NCI-H446 treated with DMSO at 0.1 percent for 48 hours (cell line): ENCODE measurements around the gene COL5A1.

Experiments
- DNase-seq: peaks from one replicate; lab custom pipeline; 2025; lab: John Stamatoyannopoulos, UW

Gene COL5A1

DNA sequence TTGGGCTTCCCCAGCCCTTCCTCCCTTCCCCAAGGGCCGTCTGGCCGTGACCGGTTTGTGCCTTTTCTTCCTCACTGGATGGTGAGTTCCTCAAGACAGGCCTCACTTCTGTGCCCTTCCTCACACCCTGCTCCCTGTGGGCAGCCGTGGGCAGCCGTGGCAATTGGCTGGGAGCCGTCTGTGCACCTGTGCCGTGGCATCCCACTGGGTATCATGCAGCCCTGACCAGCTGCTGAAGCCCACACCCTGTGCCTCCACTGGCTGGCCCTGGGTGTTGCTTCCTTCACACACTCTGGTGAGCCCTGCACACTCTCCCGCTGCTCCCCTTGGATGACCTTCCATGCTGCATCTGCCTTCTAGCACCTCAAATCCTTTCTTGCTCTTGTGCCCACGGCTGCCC lies 100.2 kb downstream of the COL5A1 start:
- no peak for DNase-seq

DNA sequence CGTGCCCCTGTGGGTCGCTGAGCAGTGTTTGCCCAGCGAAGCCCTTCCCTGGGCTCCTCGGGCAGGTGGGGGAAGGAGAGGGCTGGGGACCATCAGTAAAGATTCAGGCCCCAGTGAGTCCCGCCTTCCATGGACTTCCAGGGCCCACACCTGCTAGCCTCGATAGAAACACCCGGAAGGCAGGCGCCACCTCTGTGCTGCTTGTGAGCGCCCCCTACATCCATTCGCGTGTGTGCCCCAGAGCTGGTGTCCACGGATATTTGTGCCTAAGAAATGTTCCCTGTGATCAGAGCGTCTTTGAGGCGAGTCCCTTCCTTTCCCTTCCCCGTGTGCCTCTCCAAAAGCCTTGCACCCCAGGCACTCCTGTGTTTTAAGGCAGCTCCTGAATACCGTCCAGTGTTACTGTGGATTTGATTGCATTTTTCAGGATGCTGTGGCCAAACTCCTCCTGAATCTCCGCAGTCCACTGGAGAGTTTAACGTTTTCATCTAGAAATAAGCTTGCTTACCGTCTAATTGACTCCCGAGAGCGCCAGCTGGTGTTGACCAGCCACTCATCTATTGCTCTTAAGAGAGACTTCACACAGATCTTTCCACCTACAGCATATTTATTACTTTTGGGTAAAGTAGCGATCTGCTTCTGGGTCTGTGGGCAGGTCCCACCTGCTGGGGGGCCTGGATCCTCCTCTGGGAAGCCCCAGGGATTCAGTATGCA lies 101.4 kb downstream of the COL5A1 start:
- DNase-seq: no peak

DNA sequence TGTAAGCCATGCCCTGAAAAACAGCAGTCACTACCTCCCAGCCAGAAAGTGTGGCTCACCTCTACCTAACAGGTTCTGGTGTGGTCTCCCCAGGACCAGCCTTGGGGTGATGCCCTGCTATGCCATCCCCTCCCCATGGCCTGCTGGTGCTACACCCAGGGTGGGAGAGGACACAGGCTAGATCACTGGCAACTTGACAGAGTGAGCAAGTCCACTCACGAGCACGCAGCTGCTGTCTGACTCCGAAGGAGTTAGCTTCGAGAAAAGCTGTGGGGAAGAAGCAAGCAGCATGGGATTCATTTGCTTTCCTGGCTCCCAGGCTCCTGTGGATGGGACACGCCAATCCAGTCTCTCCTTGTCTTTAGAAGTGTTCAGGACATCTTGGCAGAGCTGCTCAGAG lies 102.2 kb downstream of the COL5A1 start:
- no peak for DNase-seq

DNA sequence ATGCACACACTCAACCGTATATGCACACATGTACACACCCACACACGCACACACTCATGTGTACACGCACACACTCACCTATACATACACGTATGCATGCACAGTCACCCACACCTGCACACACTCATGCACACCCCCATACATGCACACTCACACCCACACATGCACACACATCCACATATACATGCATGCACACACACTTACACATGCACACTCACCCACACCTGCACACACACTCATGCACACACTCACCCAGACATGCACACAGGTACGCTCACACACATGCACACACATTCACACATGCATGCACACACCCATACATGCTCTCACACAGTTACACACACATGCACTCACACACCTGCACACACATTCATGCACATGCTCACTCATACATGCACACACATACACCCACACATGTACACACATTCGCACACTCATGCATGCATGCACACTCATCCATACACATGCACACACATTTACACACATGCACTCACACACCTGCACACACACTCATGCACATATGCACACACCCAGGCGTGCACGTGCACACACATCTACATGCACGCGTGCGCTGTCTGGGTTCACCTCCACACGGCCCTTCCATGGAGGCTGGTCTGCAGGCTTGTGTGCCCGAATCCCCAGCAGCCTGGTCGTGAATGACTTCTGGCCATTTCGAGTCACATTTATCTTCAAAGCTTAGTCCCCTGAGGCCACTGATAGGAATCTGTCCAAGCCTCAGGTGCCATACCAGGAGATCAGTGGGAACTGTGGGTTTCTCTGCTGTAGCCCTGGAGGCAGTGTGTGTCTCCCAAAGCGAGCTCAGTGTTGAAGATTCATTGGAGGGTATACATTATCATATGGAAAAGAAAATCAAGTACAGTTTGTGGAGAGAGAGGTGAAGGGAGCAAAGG lies 103.0 kb downstream of the COL5A1 start:
- DNase-seq: no peak

DNA sequence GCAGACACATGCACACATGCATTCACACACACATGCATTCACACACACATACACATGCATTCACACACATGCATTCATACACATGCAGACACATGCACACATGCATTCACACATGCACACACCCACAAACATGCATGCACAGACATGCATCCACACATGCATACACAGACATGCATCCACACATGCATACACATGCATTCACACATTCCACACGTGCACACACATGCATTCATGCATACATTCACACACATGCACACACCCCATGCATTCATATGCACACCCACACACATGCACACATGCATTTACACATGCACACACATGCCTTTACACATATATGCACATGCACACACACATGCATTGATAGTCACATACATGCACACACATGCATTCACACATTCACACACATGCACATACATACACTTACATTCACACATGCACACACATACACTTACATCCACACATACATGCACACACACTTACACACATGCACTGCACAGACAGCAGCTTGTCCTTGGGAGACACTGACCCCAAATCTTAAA lies 106.4 kb downstream of the COL5A1 start:
- DNase-seq: no peak

DNA sequence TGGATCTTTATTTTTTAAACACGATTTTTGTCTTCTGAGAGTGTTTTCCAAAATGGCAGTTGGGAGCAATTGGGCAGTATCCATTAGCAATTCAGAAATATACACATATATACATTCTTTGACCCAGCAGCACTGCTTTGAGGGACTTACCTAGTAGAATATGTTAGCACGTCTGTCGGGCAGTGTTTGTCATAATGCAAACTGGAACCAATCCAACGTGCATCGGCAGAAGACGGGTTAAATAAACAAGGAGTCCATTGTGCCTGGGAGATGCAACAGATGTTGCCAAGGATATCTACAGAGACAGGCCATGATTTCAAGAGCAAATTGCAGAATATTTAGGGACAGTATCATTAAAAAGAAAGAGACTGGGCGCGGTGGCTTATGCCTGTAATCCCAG lies 107.0 kb downstream of the COL5A1 start:
- no peak for DNase-seq

DNA sequence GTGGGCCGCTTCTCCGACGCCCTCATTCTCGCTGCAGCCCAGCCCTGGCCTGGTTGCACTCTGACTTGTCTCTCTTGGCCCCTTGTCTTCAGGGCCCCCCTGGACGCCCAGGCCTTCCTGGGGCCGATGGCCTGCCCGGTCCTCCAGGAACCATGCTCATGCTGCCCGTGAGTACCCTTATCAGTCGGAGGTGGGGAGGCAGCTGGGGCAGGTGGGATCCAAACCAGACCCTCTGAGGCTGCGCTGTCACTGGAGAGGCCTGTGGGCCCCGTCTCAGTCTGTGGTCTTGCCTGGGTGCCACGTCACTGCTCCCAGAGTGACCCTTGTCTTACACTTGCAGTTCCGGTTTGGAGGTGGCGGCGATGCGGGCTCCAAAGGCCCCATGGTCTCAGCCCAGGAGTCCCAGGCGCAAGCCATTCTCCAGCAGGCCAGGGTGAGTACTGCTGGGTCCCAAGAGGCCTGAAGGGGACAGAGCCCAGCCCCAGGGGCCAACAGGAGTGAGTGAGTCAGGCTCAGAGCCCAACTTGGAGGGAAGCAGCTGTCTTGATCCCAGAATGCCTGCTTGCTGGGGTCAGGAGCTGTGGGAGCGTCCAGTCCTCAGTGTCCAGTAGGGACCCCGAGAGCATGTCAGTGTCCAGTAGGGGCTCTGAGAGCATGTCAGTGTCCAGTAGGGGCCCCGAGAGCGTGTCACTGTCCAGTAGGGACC lies 109.0 kb downstream of the COL5A1 start:
- DNase-seq: no peak

DNA sequence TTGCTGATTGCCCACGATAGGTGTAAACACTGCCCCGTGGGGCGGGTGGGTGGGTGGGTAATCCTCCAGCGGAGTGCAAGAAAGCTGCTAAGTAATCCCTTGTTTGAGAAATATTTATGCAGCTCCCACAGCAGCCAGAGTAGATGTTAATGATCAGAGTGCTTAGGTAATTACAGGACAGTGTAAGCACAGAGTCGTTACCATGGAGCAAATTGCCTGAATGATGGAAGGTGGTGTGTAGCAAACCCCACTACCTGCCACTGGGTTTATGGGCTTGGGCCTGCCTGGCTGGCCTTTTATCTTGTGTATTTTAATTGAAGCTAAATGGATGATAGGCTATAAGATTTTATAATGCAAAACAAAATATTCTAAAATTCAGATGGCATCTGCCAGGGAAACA lies 110.0 kb downstream of the COL5A1 start:
- DNase-seq: no peak

DNA sequence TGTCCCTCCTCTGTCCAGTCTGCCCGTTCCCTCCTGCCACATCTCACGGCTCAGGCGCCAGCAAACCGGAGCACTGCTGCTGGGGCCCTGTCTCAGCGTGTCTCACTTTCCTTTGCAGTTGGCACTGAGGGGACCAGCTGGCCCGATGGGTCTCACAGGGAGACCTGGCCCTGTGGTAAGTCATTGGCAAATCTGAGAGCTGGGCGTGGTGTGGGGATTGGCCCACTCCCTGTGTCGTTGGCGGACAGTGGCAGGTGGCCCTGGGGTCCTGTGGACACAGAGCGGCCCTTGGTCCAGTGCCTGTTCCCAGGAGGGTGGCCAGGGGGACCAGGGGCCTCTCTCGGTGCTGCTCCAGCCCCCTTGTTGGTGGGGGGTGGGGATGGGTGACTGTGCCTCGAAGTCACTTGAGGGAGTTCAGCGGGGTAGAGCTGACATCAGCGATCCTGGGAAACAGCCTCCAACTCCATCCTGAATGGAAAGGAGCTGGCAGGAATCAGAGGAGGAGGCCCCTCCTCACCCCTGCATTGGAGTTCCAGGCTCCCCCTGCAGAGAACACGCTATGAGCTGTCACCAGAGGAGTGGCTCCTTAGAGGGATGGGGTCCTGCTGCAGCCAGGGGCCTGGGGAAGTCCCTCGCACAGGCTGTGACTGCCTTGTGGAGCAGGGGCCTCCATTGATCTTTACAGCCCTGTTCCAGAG lies 111.0 kb downstream of the COL5A1 start:
- DNase-seq: no peak

DNA sequence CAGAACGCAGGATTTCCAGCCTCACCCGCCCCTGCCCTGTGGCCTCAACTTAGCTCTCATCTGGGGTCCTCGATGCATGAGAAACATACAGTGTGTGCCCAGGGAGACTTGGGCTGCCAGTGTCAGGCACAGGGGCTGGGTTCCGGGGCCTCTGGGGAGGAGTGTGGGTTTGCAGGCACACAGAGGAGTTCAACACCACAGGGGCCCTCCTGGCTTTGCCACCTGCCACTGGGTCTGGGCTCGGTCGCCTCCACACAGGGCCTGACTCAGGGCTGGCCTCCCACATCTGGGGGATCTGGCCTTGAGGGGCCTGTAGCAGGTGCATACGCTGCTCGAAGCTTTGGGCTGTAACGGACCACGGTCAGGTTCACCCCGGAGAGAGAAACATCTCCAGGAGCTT lies 111.6 kb downstream of the COL5A1 start:
- DNase-seq: no peak

DNA sequence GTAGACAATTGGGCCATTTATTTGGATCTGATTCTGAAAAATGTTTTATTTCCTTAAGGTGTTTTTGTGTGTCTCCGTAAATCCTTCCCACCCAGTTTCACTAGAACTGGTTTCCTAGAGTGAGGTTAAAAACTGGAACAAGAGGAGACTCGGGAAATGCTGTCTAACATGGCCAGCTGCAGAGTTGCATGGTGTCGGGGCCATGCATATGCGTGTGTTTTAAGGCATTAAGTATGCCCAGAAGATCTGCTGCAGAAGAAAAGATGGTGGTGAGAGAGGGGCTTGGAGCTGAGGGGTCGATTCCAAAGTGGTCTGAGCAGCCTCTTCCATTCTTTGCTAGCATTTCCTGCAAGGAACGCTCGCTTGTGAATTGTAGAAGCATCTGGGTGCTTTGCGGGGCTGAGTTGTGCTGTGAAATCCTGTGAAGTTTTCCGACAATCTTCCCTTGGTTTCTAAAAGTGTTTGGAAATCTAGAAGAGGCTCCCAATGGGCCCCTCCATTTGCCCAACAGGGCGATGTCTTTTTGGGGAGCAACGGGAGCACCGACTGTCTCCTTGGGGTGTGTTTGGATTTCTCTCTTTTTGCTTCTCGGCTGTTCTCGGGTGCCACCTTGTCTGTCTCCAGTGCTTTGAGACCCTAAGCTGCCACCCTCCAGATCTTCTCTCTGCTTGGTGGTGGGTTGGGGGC lies 113.8 kb downstream of the COL5A1 start:
- no peak for DNase-seq

DNA sequence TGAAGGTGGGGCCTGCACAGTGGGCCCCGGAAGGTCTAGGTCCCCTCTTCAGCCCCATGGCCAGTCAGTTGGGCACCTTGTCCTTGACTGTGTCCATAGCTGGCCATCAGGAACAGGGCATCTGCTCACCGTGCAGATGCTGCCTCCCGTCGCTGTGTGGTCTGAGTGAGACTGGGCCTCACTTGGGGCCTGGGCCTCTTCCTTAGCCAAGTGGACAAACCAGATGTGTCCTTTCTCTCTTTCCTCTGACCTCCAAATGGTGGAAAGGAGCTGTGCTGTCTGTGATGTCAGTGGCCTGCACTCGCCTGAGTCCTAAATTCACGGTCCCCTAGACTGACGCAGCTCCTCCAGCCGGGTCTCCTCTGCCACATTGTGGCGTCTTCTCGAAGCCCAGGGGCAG lies 114.5 kb downstream of the COL5A1 start:
- no peak for DNase-seq

DNA sequence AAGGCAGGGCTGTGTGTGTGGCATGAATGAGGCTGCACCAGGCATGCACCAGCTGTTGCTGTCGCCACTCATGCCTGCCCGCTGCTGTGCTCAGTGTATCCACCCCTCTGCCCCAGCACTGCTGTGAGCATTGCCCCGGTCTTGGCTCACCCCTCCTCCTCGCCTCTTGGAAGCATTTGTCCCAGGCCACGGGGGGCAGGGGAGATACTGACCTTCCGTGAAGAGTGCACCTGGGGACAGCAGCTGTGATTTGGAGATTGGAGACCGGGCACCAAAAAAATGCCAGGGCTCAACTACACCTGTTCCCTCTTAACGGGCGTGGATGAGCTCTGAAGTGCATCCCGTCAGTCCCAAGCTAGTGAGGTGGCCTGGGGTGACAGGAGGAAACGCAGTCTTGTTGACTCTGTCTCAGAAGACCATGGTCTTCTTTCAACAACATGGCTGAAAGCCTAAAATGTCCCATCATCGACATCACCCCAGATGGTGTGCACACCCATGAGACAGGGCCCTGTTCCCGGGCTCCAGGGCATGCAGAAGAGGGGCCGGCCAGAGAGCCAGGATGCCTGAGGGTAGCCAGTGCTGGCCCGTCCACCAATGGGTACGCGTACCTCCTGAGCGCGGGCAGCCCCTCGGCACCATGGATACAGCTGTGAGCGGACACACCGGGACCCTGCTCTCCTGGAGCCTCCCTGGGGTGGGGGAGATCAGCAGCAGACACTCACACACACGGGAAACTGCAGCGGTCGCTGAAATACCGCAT lies 115.8 kb downstream of the COL5A1 start:
- DNase-seq: no peak

DNA sequence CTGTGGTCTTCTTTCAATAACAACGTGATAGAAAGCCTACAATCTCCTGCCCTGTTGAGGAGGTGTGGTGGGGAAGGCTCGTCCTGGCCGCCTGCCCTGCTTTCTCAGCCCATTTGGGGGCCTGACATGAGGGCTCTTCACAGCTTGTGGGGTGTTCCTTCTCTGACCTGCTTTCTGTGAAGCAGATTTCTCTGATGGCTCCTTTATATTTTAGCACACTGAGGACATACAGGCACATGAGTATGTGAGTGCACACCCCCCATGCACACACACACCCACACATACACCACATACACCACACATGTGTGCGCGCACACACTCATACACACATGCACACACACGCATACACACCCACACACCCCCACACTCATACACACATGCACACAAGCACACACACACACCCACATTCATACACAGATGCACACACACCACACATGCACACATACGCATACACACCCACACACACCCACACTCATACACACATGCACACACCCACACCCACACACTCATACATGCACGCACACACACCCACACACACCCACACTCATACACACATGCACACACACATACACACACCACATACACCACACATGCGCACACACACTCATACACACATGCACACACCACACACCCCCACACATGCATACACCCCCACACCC lies 117.5 kb downstream of the COL5A1 start:
- no peak for DNase-seq

DNA sequence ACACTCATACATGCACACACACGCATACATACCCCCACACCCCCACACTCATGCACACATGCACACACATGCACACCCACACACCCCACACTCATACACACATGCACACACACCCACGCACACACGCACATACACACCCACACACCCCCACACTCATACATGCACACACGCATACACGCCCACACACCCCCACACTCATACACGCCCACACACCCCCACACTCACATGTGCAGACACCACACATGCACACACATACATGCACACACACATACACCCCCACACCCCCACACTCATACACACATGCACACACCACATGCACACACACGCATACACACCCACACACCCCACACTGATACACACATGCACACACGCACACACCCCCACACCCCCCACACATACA lies 118.3 kb downstream of the COL5A1 start:
- no peak for DNase-seq

DNA sequence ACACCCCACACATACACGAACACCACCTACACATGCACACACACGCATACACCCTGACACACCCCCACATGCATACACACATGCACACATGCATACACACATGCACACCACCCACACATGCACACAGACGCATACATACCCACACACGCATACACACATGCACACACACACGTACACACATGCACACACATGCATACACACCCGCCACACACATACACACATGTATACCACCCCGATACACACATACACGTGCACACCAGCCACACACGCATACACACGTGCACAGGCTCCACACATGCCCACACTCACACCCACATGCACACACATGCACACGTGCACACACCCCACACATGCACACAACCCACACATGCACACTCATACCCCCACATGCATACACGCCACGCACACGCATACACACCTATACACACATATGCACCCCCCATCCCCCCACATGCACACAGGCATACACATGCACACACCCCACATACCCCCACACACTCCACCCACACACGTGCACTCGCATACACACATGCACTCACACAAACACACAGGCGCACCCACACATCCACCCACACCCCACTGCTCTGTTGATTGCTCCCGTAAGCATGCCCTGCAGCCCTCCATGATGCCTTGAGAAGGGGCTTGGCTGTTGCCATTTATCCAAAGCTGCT lies 119.3 kb downstream of the COL5A1 start:
- DNase-seq: no peak

DNA sequence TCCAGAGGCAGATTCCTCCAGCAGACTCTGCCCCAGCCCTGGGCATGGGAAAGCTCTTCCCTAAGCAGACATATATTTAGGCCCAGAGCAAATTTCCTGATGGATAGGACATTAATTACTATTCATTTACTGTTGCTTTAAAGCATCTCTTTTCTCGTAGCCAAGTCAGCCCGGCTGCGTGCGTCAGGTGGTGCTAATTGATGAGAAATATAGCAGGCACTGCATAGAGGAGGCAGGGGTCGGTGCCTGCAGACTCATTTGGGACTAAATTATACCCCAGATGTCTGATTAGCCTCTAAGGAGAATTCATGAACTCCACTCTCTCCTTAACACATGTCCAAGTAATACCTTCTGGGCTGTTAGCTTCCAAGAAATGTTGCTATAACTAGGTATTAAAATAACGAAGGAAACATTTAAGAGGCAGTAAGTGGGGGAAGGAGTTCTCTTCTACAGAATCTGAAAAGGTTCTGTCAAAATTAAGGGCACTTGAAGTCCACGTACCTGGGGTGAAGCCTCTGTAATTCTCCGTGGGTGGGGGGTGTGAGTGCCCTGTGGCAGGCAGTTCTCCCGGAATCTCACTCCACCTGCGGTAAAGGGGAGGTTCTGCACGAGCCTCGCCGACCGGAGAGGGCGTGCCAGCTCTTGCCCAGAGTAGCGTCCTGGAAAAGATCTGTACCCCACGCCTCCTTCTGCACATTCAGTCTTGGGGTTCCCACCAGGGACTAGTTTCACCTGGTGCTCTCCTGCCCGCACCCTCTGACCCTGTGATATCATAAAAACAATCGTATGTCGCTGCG lies 123.1 kb downstream of the COL5A1 start:
- no peak for DNase-seq

DNA sequence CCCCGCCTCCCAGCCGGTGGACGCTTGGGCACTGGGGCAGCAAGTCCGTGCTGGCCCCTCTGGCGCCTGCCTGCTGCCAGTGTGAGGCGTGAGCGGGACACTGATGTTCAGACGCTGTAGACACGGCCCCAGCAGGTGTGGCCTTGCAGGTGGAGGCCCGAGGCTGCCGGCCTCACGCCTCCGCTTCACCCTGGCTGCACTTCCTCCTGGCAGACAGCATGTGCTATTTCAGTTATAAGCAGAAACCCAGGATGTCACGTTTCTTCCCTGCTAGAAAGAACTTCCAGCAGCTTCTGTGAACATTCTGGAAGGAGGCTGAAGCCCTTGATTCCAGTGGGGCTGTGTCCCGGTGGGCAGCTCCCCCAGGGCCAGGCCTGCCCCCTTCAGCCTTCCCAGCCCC lies 124.2 kb downstream of the COL5A1 start:
- DNase-seq: no peak

DNA sequence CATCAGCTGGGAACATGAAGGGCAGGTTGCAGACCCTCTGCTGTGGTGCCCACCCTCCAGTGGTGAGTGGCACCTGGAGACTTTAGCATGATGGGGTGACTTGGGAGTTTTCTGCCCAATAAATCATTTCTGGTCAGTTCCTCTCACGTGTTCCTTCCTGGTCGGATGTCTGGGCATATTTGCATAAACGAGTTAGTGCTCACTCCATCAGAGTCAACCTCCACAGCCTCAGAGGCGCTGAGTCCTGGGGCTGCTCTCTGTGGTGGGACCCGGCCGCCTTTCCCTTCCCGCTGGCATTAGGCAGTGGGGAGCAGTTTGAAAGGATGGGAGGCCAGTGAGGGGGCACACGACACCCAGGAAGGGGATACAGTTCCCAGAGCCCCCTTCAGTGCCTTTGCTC lies 125.0 kb downstream of the COL5A1 start:
- no peak for DNase-seq
